ENCODE data around the gene TRMT11. TPM values are rescaled to one million over a fixed set of nuclear protein-coding genes. Genes with fewer than 3 reads are reported as not detected.

TRMT11 gene
- total RNA-seq, 1 experiment from 2014 or later, result 24.2 TPM

DNA sequence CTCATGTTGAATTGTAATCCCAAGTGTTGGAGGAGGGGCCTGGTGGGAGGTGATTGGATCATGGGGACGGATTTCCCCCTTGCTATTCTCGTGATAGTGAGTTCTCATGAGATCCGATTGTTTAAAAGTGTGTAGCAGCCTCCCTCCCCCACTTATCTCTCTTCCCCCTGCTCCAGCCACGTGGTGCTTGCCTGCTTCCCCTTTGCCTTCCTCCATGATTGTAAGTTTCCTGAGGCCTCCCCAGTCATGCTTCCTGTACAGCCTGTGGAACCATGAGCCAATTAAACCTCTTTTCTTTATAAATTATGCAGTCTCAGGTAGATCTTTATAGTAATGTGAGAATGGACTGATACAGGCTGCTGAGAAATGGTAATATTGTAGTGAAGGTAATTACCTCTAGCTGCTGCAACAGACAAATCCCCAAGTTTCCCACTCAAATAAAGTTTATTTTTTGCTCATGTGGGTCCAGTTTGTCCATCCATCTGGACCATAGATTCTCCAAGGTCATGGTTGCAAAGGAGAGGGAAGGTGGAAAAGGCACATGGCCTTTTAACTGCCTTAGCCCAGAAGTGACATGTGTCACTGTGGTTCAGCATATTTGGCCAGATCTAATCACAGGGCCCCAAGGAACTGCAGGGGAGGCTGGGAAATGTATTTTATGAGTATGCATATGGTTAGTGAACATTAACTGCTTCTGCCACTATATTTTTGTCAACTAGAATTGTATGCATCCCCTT, 89.2 kb downstream of the TRMT11 start:
- Histone ChIP-seq H3K4me2 (no peak overlapping the region), H4K20me1 (ENCODE audit: insufficient read depth) (no peaks in the 10 kb centered on the region), H3K36me3 (ENCODE audit: low read depth) (no peaks in the 10 kb centered on the region), H3K4me3 (no peak overlapping the region), H3K27me3 (ENCODE audit: insufficient read depth, low read depth) (no peaks in the 10 kb centered on the region), H3K27ac (no peak overlapping the region), H3K9me2 (ENCODE audit: insufficient read depth) (no peaks in the 10 kb centered on the region), H3F3A (ENCODE audit: insufficient read depth, low read depth) (no peaks in the 10 kb centered on the region), H2AFZ (no peak overlapping the region), H3K4me1 (replicated peaks; ENCODE audit: insufficient read depth) (no peaks in the 10 kb centered on the region), H3K79me2 (ENCODE audit: low read depth) (no peaks in the 10 kb centered on the region), H3K9me3 (ENCODE audit: insufficient read depth, low read depth) (no peaks in the 10 kb centered on the region)
- TF ChIP-seq, protein P1, sequence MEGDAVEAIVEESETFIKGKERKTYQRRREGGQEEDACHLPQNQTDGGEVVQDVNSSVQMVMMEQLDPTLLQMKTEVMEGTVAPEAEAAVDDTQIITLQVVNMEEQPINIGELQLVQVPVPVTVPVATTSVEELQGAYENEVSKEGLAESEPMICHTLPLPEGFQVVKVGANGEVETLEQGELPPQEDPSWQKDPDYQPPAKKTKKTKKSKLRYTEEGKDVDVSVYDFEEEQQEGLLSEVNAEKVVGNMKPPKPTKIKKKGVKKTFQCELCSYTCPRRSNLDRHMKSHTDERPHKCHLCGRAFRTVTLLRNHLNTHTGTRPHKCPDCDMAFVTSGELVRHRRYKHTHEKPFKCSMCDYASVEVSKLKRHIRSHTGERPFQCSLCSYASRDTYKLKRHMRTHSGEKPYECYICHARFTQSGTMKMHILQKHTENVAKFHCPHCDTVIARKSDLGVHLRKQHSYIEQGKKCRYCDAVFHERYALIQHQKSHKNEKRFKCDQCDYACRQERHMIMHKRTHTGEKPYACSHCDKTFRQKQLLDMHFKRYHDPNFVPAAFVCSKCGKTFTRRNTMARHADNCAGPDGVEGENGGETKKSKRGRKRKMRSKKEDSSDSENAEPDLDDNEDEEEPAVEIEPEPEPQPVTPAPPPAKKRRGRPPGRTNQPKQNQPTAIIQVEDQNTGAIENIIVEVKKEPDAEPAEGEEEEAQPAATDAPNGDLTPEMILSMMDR (conservative IDR thresholded peaks at IDR 0.05), result no peak
- TF ChIP-seq EZH2 (IDR thresholded peaks at IDR 0.05; ENCODE audit: low read depth), result no peak
- DNase-seq, result no peak
- intact Hi-C loops (cut with micrococcal nuclease; ENCODE audit: unreplicated experiment), result no loop called here
- no TSS peak for BruUV-seq (replicated peaks)
- POLR2A ChIA-PET (ENCODE audit: unreplicated experiment), result no interaction called here
- CTCF ChIA-PET, result no interaction called here

DNA sequence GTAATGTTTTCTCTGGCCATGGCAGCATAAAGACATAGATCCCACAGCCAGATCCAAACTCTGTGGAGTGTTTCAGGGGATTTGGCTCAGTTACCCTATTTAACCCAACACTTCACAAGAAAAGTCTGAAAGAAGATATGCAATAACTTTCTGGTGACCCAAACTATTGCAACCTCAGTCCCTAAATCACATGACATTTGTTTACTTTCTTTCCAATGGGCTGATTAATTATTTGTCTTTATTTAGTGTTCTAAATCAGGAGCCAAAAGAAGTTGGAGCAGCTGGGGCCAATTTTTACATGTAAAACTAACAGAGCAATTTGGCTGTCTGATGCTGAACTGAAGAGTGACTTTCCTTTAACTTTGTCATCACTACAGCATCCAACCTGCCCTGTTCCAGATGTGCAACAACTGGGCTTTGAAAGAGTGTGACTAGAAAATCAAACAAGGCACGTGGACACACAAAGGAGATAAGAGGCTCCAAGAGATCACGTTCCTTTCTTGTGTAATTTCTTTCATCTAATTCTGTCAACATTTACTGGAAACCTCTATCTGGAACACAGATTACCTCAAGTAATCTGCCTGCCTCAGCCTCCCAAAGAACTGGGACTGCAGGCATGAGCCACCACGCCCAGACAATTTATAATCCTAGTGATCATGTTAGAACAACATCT, 90.8 kb downstream of the TRMT11 start:
- ChIA-PET CTCF (no interaction called here), POLR2A (ENCODE audit: unreplicated experiment) (no interaction called here)
- H3K9me3 ChIP-seq (ENCODE audit: insufficient read depth, low read depth), result no peaks in the 10 kb centered on the region
- no peaks in the 10 kb centered on the region for H3K79me2 ChIP-seq (ENCODE audit: low read depth)
- H2AFZ ChIP-seq, result no peak overlapping the region
- no peaks in the 10 kb centered on the region for H3K4me1 ChIP-seq (replicated peaks; ENCODE audit: insufficient read depth)
- intact Hi-C loops (cut with micrococcal nuclease; ENCODE audit: unreplicated experiment), result no loop called here
- no peak for DNase-seq
- no peaks in the 10 kb centered on the region for H3K9me2 ChIP-seq (ENCODE audit: insufficient read depth)
- no peak overlapping the region for H3K4me2 ChIP-seq
- no peaks in the 10 kb centered on the region for H3K27me3 ChIP-seq (ENCODE audit: insufficient read depth, low read depth)
- H3K36me3 ChIP-seq (ENCODE audit: low read depth), result no peaks in the 10 kb centered on the region
- BruUV-seq (replicated peaks), result no TSS peak
- H3K4me3 ChIP-seq, result no peak overlapping the region
- TF ChIP-seq EZH2 (IDR thresholded peaks at IDR 0.05; ENCODE audit: low read depth), result no peak
- TF ChIP-seq, protein P1 (conservative IDR thresholded peaks at IDR 0.05), result no peak
- no peak overlapping the region for H3K27ac ChIP-seq
- no peaks in the 10 kb centered on the region for H4K20me1 ChIP-seq (ENCODE audit: insufficient read depth)
- no peaks in the 10 kb centered on the region for H3F3A ChIP-seq (ENCODE audit: insufficient read depth, low read depth)

- Histone ChIP-seq H4K20me1 (ENCODE audit: insufficient read depth) (no peaks in the 10 kb centered on the region), H3F3A (ENCODE audit: insufficient read depth, low read depth) (no peaks in the 10 kb centered on the region), H3K27ac (no peak overlapping the region), H2AFZ (no peak overlapping the region), H3K4me2 (no peak overlapping the region), H3K79me2 (ENCODE audit: low read depth) (no peaks in the 10 kb centered on the region), H3K27me3 (ENCODE audit: insufficient read depth, low read depth) (no peaks in the 10 kb centered on the region), H3K9me3 (ENCODE audit: insufficient read depth, low read depth) (no peaks in the 10 kb centered on the region), H3K9me2 (ENCODE audit: insufficient read depth) (no peaks in the 10 kb centered on the region), H3K4me1 (replicated peaks; ENCODE audit: insufficient read depth) (no peaks in the 10 kb centered on the region), H3K4me3 (no peak overlapping the region), H3K36me3 (ENCODE audit: low read depth) (no peaks in the 10 kb centered on the region)
- BruUV-seq (replicated peaks), result no TSS peak
- ChIA-PET CTCF (no interaction called here), POLR2A (ENCODE audit: unreplicated experiment) (no interaction called here)
- DNase-seq, result no peak
- intact Hi-C loops (cut with micrococcal nuclease; ENCODE audit: unreplicated experiment), result no loop called here
- TF ChIP-seq, protein P1 (conservative IDR thresholded peaks at IDR 0.05), result no peak
- no peak for TF ChIP-seq EZH2 (IDR thresholded peaks at IDR 0.05; ENCODE audit: low read depth)
These were observed 91.8 kb downstream of the TRMT11 start for GRCh38 chr6:126077810-126078776.

Measured in PC-9 (cell line).